K562 (cell line): ENCODE results near the gene PTGES3L. TPM values are rescaled to one million over a fixed set of nuclear protein-coding genes. Genes with fewer than 3 reads are reported as not detected.

Experiments
- ATAC-seq: fragments of 200-7000 bp; cut with Tn5 transposase; 3 replicates; pipeline ENCODE4 v1.9.1; 2020; ENCODE audit warnings: moderate library complexity
- BruUV-seq: library from RNA; stranded (reverse); fragments of 400-500 nt; replicated peaks from 2 replicates; lab custom pipeline; 2021; lab: Mats Ljungman, UMichigan
- CTCF ChIA-PET: fragments of 300-600 bp; formaldehyde crosslinking; extraction: SDS; loops from one replicate; lab custom pipeline; 2021; ENCODE audit warnings: low intra/inter-chr PET ratio; lab: Yijun Ruan, JAX
- POLR2A ChIA-PET: fragments of 300-600, 350-650 bp; sonication (Branson Sonifier 250); formaldehyde crosslinking; extraction: SDS; loops from one replicate; lab custom pipeline; 2021; ENCODE audit warnings: antibody characterized with exemption, inconsistent platforms; lab: Yijun Ruan, JAX
- DNase-seq, 4 experiments: peaks; one replicate each; pipeline versions ENCODE4 v3.0.0 to v3.0.0-alpha.2; 2011 to 2018; ENCODE audit warnings: low spot score in 3 of 4, mixed read lengths in 3 of 4; ENCODE audit errors: extremely low read depth in 1 of 4
- FAIRE-seq: peaks from 2 replicates; lab custom pipeline; 2011; peaks lifted over from hg19 to GRCh38; lab: Jason Lieb, UNC
- H2AFZ ChIP-seq: 2 replicates; pipeline ENCODE4 v1.6.0; 2011; ENCODE audit warnings: low read depth, low read length, control low read depth, inconsistent platforms
- H3K27ac ChIP-seq: fragments of 200-600 bp; 3 replicates; pipeline ENCODE4 v1.8.0; 2011; ENCODE audit warnings: low read depth, mild to moderate bottlenecking, control low read depth, inconsistent platforms, low read length, moderate library complexity, mixed read lengths; ENCODE audit errors: extremely low read depth
- H3K27me3 ChIP-seq, 2 experiments: fragments of 300-600 bp in 1 of 2; 2 replicates in 1 of 2; 3 replicates in 1 of 2; pipeline versions ENCODE4 v1.6.0 to v1.8.0; 2011; ENCODE audit warnings: inconsistent platforms in 2 of 2, low read length in 2 of 2, mild to moderate bottlenecking in 1 of 2, mixed read lengths in 1 of 2, moderate library complexity in 1 of 2; ENCODE audit not compliant: control insufficient read depth in 2 of 2, insufficient read depth in 2 of 2
- H3K36me3 ChIP-seq: fragments of 300-600 bp; 3 replicates; pipeline ENCODE4 v1.8.0; 2011; ENCODE audit warnings: mild to moderate bottlenecking, low read length, inconsistent platforms; ENCODE audit not compliant: control insufficient read depth, insufficient read depth
- H3K4me1 ChIP-seq, 2 experiments: fragments of 200-600 bp in 1 of 2; replicated peaks in 1 of 2; 2 replicates in 1 of 2; 3 replicates in 1 of 2; pipeline versions ENCODE4 v1.5.1 to v1.8.0; 2011; ENCODE audit warnings: inconsistent platforms in 2 of 2, low read length in 2 of 2, mild to moderate bottlenecking in 1 of 2, mixed read lengths in 1 of 2, moderate library complexity in 1 of 2; ENCODE audit not compliant: control insufficient read depth in 2 of 2, insufficient read depth in 2 of 2
- H3K4me2 ChIP-seq: 2 replicates; pipeline ENCODE4 v1.6.1; 2011; ENCODE audit warnings: low read length, control low read depth, inconsistent platforms, mixed read lengths; ENCODE audit not compliant: insufficient read depth
- H3K4me3 ChIP-seq: fragments of 200-600 bp; sonication (generic), shearing (Covaris generic); 2 replicates; pipeline ENCODE4 v1.5.1; 2016; ENCODE audit warnings: control low read depth, inconsistent platforms
- H3K79me2 ChIP-seq: fragments of 200-600 bp; 3 replicates; pipeline ENCODE4 v1.8.0; 2011; ENCODE audit warnings: low read length, inconsistent platforms; ENCODE audit not compliant: control insufficient read depth, insufficient read depth
- H3K9ac ChIP-seq, 2 experiments: 2 replicates each; pipeline versions ENCODE4 v1.6.0 to v1.6.1; 2011; ENCODE audit warnings: low read depth in 2 of 2, low read length in 2 of 2, control low read depth in 1 of 2, inconsistent platforms in 1 of 2, mild to moderate bottlenecking in 1 of 2, mixed read lengths in 1 of 2; ENCODE audit not compliant: insufficient read depth in 1 of 2
- H3K9me1 ChIP-seq: one replicate; pipeline ENCODE4 v1.6.0; 2011; ENCODE audit warnings: inconsistent platforms, mild to moderate bottlenecking, low read length, moderate library complexity; ENCODE audit not compliant: control insufficient read depth, insufficient read depth
- H3K9me3 ChIP-seq: replicated peaks from 2 replicates; pipeline ENCODE4 v1.5.1; 2011; ENCODE audit warnings: low read depth, low read length, inconsistent platforms; ENCODE audit not compliant: control insufficient read depth, insufficient read depth
- H4K20me1 ChIP-seq: replicated peaks from 2 replicates; pipeline ENCODE4 v1.6.1; 2011; ENCODE audit warnings: low read length, inconsistent platforms, mixed read lengths; ENCODE audit not compliant: control insufficient read depth, insufficient read depth
- ILK ChIP-seq: fragments of 450-650 bp; IDR thresholded peaks from 2 replicates; pipeline ENCODE4 v1.6.1; 2016; ENCODE audit warnings: missing genetic modification characterization, low read depth, mild to moderate bottlenecking, missing compliant biosample characterization, moderate library complexity, borderline replicate concordance
- NUFIP1 ChIP-seq: fragments of 450-650 bp; IDR thresholded peaks from 2 replicates; pipeline ENCODE4 v1.6.1; 2018; ENCODE audit not compliant: partially characterized antibody
- PTTG1 ChIP-seq: fragments of 450-650 bp; IDR thresholded peaks from 2 replicates; pipeline ENCODE4 v1.6.1; 2016; ENCODE audit warnings: low read depth, mild to moderate bottlenecking, missing genetic modification characterization, missing compliant biosample characterization
- SPI1 ChIP-seq: IDR thresholded peaks from 2 replicates; pipeline ENCODE4 v1.6.1; 2011; ENCODE audit warnings: low read depth, low read length, control low read depth, borderline replicate concordance
- ZNF507 ChIP-seq: conservative IDR thresholded peaks from 2 replicates; pipeline ENCODE4 v1.6.1; 2017; ENCODE audit warnings: missing genetic modification characterization, missing compliant biosample characterization
- ZNF511 ChIP-seq: sonication (generic); formaldehyde crosslinking; IDR thresholded peaks from 2 replicates; pipeline ENCODE4 v1.8.0; 2022; ENCODE audit warnings: mild to moderate bottlenecking, missing genetic modification reagents
- WGBS: fragments of 100-300 bp; shearing (Covaris generic); methylation state at CpG from one replicate; pipeline ENCODE4 v1.1.6; 2016; ENCODE audit warnings: low coverage, mixed read lengths; ENCODE audit not compliant: insufficient coverage; ENCODE audit errors: missing lambda C conversion rate; 5-methylcytosine and 5-hydroxymethylcytosine counted together
- in situ Hi-C: fragments of 300-500 bp; cut with MboI; formaldehyde crosslinking; loops from 4 replicates; pipeline ENCODE4 v1.15.0; 2018; ENCODE audit warnings: inconsistent platforms, mixed read lengths
- intact Hi-C: fragments of 100-400 bp; cut with micrococcal nuclease; formaldehyde crosslinking; loops from 2 replicates; pipeline ENCODE4 v1.14.2; 2022
- polyA plus RNA-seq, 8 experiments: library from polyadenylated mRNA; depleted of rRNA in 4 of 8; stranded (reverse) in 5 of 8; unstranded in 3 of 8; fragments of >200 nt; fragmentation: Nextera tagmentation in 2 of 8; fragmentation: Illumina TruSeq in 1 of 8; extraction: Ambion mirVana in 2 of 8; extraction: Trizol in 1 of 8; gene quantifications; 2 replicates each; pipeline versions ENCODE4 v1.2.1 to v1.2.3, GENCODE V29; 2011 to 2014; ENCODE audit warnings: inconsistent platforms in 1 of 8, missing spikeins in 1 of 8
- total RNA-seq, 7 experiments: library from RNA; depleted of rRNA in 6 of 7; stranded (reverse); fragments of >200 nt in 6 of 7; fragmentation: Illumina TruSeq in 2 of 7; extraction: Trizol in 2 of 7; gene quantifications; 2 replicates each; pipeline versions ENCODE4 v1.2.1 to v1.2.3, GENCODE V29; 2011 to 2021; ENCODE audit warnings: low replicate concordance in 1 of 7

PTGES3L gene
- total and polyA plus RNA-seq, 9 of the 15 experiments (the other 6 are each of a cell fraction or from before 2014, with no cell fraction given) = 6.0 to 16.0 (median 9.6) TPM

- ChIA-PET POLR2A (interaction anchor here (0.7 to 2.6 kb wide), 2 partner anchors 8 to 13 kb away, joined by 3 to 16 read pairs; partner anchors contain the start of gene RPL27), CTCF (no interaction called here)
- H4K20me1 ChIP-seq = no peaks in the 10 kb centered on the region
- H3K27ac ChIP-seq = peak overlapping the region; percentile 15; the same call in 1 of the 3 replicates
- WGBS = 0% methylated on average over 1 of the region's 1 CpG
- no peak overlapping the region for H3K9ac ChIP-seq
- TF ChIP-seq ZNF511 (CRISPR knock-in tag) = no peak
- peak; percentile 95 for TF ChIP-seq SPI1
- no peak for TF ChIP-seq ZNF507 (tag)
- in situ Hi-C loops = no loop called here
- no peak overlapping the region for H3K4me2 ChIP-seq
- FAIRE-seq = no peak
- no peaks in the 10 kb centered on the region for H3K27me3 ChIP-seq
- H3K9me3 ChIP-seq = no peaks in the 10 kb centered on the region
- intact Hi-C loops = no loop called here
- BruUV-seq = no TSS peak
- H3K4me3 ChIP-seq = no peak overlapping the region
- H3K79me2 ChIP-seq = peaks cover 39% of the 10 kb centered on the region
- ATAC-seq = no peak
- no peak overlapping the region for H2AFZ ChIP-seq
- no peak for DNase-seq
- H3K4me1 ChIP-seq = peaks cover 11 to 13% of the 10 kb centered on the region in 2 experiments; a peak in 4 of 5 replicates
- H3K36me3 ChIP-seq = peaks cover 74% of the 10 kb centered on the region
- no peaks in the 10 kb centered on the region for H3K9me1 ChIP-seq
These were observed 5.3 kb upstream of the PTGES3L start for GRCh38 chr17:42985225-42985624.

GRCh38 chr17:42982266-42982665 lies 2.4 kb upstream of the PTGES3L start:
- Histone ChIP-seq H3K9me1 (no peaks in the 10 kb centered on the region), H3K79me2 (peaks cover 52% of the 10 kb centered on the region), H3K4me3 (peak overlapping the region; percentile 92; the same call in 1 of the 2 replicates), H4K20me1 (no peaks in the 10 kb centered on the region), H3K27me3 (no peaks in the 10 kb centered on the region), H3K4me2 (0 out of 2 replicates have a peak overlapping the region, but pooled peaks have one; percentile 99), H3K9me3 (no peaks in the 10 kb centered on the region), H3K4me1 (peaks cover 20 to 24% of the 10 kb centered on the region in 2 experiments; a peak in 4 of 5 replicates), H2AFZ (no peak overlapping the region), H3K36me3 (peaks cover 45% of the 10 kb centered on the region), H3K9ac (no peak overlapping the region), H3K27ac (no peak overlapping the region; the same call in 2 of the 3 replicates)
- FAIRE-seq (no peak), DNase-seq (no peak), ATAC-seq (no peak)
- CTCF ChIA-PET = interaction anchor here (2.7 kb wide), 1 partner anchor 139 kb away, joined by 20 read pairs; no protein-coding TSS in a partner anchor
- no TSS peak for BruUV-seq
- POLR2A ChIA-PET = interaction anchor here (0.6 to 3.8 kb wide), 3 partner anchors 11 to 16 kb away, joined by 3 to 13 read pairs (median 5); partner anchors contain the start of gene RPL27
- TF ChIP-seq ILK (tag) (no peak), PTTG1 (tag) (no peak), NUFIP1 (no peak)
- in situ Hi-C loops = no loop called here
- intact Hi-C loops = no loop called here
